Endothelial cell of umbilical vein (primary cell): ENCODE data around the gene ECPAS. TPM values are rescaled to one million over a fixed set of nuclear protein-coding genes. Genes with fewer than 3 reads are reported as not detected.

Experiments
- BruUV-seq: library from RNA; stranded (reverse); fragments of 400-500 nt; replicated peaks from 2 replicates; lab custom pipeline; 2021; lab: Mats Ljungman, UMichigan
- CTCF ChIA-PET: fragments of 300-600, 350-600 bp; sonication (Branson Sonifier 250); formaldehyde crosslinking; loops from one replicate; lab custom pipeline; 2021; ENCODE audit warnings: antibody characterized with exemption, inconsistent platforms; lab: Charles Lee
- POLR2A ChIA-PET: fragments of 300-600, 350-600 bp; sonication (Branson Sonifier 250); formaldehyde crosslinking; loops from one replicate; lab custom pipeline; 2021; ENCODE audit warnings: antibody characterized with exemption, inconsistent platforms; lab: Charles Lee
- DNase-seq: peaks from one replicate; pipeline ENCODE4 v3.0.0-alpha.2; 2011; ENCODE audit warnings: low read depth, low spot score
- FAIRE-seq: peaks from 2 replicates; lab custom pipeline; 2011; peaks lifted over from hg19 to GRCh38; lab: Jason Lieb, UNC
- H2AFZ ChIP-seq: 2 replicates; pipeline ENCODE4 v1.6.0; 2012; ENCODE audit warnings: low read depth, low read length, control low read depth, inconsistent platforms
- H3K27ac ChIP-seq: 2 replicates; pipeline ENCODE4 v1.5.1; 2011; ENCODE audit warnings: low read depth, mild to moderate bottlenecking, control low read depth, low read length, moderate library complexity; ENCODE audit not compliant: insufficient read depth
- H3K27me3 ChIP-seq, 2 experiments: 2 replicates each; pipeline versions ENCODE4 v1.6.0 to v1.6.1; 2011; ENCODE audit warnings: low read length in 2 of 2, mixed read lengths in 1 of 2; ENCODE audit not compliant: control insufficient read depth in 2 of 2, insufficient read depth in 2 of 2
- H3K36me3 ChIP-seq, 2 experiments: 2 replicates in 1 of 2; 3 replicates in 1 of 2; pipeline ENCODE4 v1.5.1; 2011; ENCODE audit warnings: low read length in 2 of 2, mild to moderate bottlenecking in 1 of 2, moderate library complexity in 1 of 2; ENCODE audit not compliant: control insufficient read depth in 2 of 2, insufficient read depth in 2 of 2; ENCODE audit errors: extremely low read depth in 1 of 2
- H3K4me1 ChIP-seq: 3 replicates; pipeline ENCODE4 v1.5.1; 2011; ENCODE audit warnings: mild to moderate bottlenecking, low read length; ENCODE audit not compliant: control insufficient read depth, insufficient read depth; ENCODE audit errors: extremely low read depth
- H3K4me2 ChIP-seq: 2 replicates; pipeline ENCODE4 v1.6.1; 2011; ENCODE audit warnings: low read length, control low read depth, mixed read lengths; ENCODE audit not compliant: insufficient read depth
- H3K4me3 ChIP-seq, 3 experiments: fragments of 200-600 bp in 1 of 3; sonication (generic), shearing (Covaris generic) in 1 of 3; replicated peaks in 1 of 3; 2 replicates each; pipeline ENCODE4 v1.5.1; 2011 to 2016; ENCODE audit warnings: control low read depth in 3 of 3, low read length in 3 of 3, mild to moderate bottlenecking in 2 of 3, inconsistent platforms in 1 of 3, low read depth in 1 of 3, moderate library complexity in 1 of 3; ENCODE audit not compliant: insufficient read depth in 1 of 3
- H3K79me2 ChIP-seq: 2 replicates; pipeline ENCODE4 v1.6.0; 2012; ENCODE audit warnings: low read length, inconsistent platforms; ENCODE audit not compliant: control insufficient read depth, insufficient read depth
- H3K9ac ChIP-seq: replicated peaks from 2 replicates; pipeline ENCODE3; 2011; ENCODE audit warnings: low read length, control low read depth; ENCODE audit not compliant: insufficient read depth; ENCODE audit errors: extremely low read depth
- H3K9me1 ChIP-seq: replicated peaks from 3 replicates; pipeline ENCODE4 v1.6.0; 2011; ENCODE audit warnings: mild to moderate bottlenecking, low read length; ENCODE audit not compliant: control insufficient read depth, insufficient read depth; ENCODE audit errors: extremely low read depth
- H3K9me3 ChIP-seq: replicated peaks from 2 replicates; pipeline ENCODE4 v1.5.1; 2012; ENCODE audit warnings: low read length, inconsistent platforms; ENCODE audit not compliant: control insufficient read depth, insufficient read depth
- H4K20me1 ChIP-seq: replicated peaks from 2 replicates; pipeline ENCODE3; 2011; ENCODE audit warnings: mild to moderate bottlenecking, low read length; ENCODE audit not compliant: control insufficient read depth, insufficient read depth; ENCODE audit errors: extremely low read depth
- EZH2 ChIP-seq: IDR thresholded peaks from 2 replicates; pipeline ENCODE4 v1.6.1; 2012; ENCODE audit warnings: borderline replicate concordance, low read depth, mild to moderate bottlenecking, moderate library complexity, low read length, inconsistent platforms; ENCODE audit not compliant: severe bottlenecking
- FOS ChIP-seq: IDR thresholded peaks from 2 replicates; pipeline ENCODE4 v1.6.1; 2011; ENCODE audit warnings: mild to moderate bottlenecking, low read length, moderate library complexity, borderline replicate concordance; ENCODE audit not compliant: insufficient read depth
- GATA2 ChIP-seq: IDR thresholded peaks from 2 replicates; pipeline ENCODE4 v1.7.0; 2011; ENCODE audit warnings: low read depth, mild to moderate bottlenecking, moderate library complexity, mixed read lengths, low read length; ENCODE audit not compliant: insufficient read length, insufficient read depth
- JUN ChIP-seq: IDR thresholded peaks from 2 replicates; pipeline ENCODE4 v1.6.1; 2011; ENCODE audit warnings: borderline replicate concordance, low read depth; ENCODE audit not compliant: insufficient read length, insufficient read depth
- MYC ChIP-seq: IDR thresholded peaks from one replicate; pipeline ENCODE4 v1.6.1; 2011; ENCODE audit warnings: mild to moderate bottlenecking, low read depth, low read length
- POLR2A ChIP-seq: IDR thresholded peaks from 2 replicates; pipeline ENCODE4 v1.6.1; 2012; ENCODE audit warnings: low read depth, mild to moderate bottlenecking, control low read depth, low read length
- POLR2AphosphoS5 ChIP-seq: IDR thresholded peaks from 2 replicates; pipeline ENCODE4 v1.6.1; 2012; ENCODE audit warnings: low read depth, mild to moderate bottlenecking, control low read depth, low read length, moderate library complexity; ENCODE audit not compliant: insufficient read depth
- dilution Hi-C: fragments of 300-500 bp; cut with MboI; formaldehyde crosslinking; loops from one replicate; pipeline ENCODE4 v1.15.0; 2019; ENCODE audit warnings: low sequenced_read_pairs; ENCODE audit not compliant: extremely low pct_ligation_motif_present
- intact Hi-C: fragments of 100-400 bp; cut with micrococcal nuclease; formaldehyde crosslinking; loops from one replicate; pipeline ENCODE4 v1.10.0; 2022
- polyA plus RNA-seq, 4 experiments: library from polyadenylated mRNA; depleted of rRNA in 3 of 4; stranded (reverse) in 3 of 4; unstranded in 1 of 4; fragments of >200 nt; gene quantifications; 2 replicates each; pipeline versions ENCODE4 v1.2.1 to v1.2.3, GENCODE V29; 2011 to 2012; ENCODE audit warnings: missing spikeins in 1 of 4
- total RNA-seq: library from RNA; stranded (reverse); gene quantifications from 2 replicates; pipeline ENCODE4 v1.2.3, GENCODE V29; 2021
- TF ChIP-seq, protein P1 (sequence below): IDR thresholded peaks from 2 replicates; pipeline ENCODE4 v1.6.1; 2011; ENCODE audit not compliant: insufficient read depth, insufficient read length
- TF ChIP-seq, protein P2 (sequence below), 2 donors: IDR thresholded peaks; 1 replicate in 1 of 2; 2 replicates in 1 of 2; pipeline ENCODE4 v1.5.1; 2011; ENCODE audit warnings: low read length in 2 of 2, mild to moderate bottlenecking in 2 of 2, moderate library complexity in 2 of 2, control low read depth in 1 of 2, inconsistent platforms in 1 of 2, low read depth in 1 of 2; ENCODE audit not compliant: insufficient read depth in 1 of 2; ENCODE audit errors: extremely low read depth in 1 of 2

ECPAS gene
- total and polyA plus RNA-seq, 2 donors (not counting 3 experiments of a cell fraction or from before 2014, with no cell fraction given), result 17.9 to 89.3 TPM

DNA sequence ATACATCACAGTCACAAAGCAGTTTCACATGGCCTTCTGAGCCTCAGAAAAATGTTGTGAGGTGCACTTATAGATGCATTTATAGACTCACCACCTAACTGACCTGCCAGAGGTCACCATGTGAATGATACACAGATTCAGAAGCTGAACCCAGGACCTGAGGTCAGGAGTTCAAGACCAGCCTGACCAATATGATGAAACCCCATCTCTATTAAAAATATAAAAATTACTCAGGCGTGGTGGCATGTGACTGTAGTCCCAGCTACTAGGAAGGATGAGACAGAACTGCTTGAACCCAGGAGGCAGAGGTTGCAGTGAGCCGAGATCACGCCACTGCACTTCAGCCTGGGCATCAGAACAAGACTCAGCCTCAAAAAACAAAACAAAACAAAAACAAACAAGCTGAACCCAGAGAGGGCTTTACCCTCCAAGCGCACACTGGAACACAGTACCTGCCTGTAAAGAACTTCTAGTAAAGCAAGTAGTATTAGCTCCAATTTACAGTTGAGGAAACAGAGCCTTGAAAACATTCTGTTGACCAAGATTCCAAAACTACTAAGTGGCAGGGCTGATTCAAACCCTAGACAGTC, 16.3 kb downstream of the ECPAS start:
- H3K4me2 ChIP-seq, result no peak overlapping the region
- no TSS peak for BruUV-seq
- no peak overlapping the region for H3K27ac ChIP-seq
- no peak overlapping the region for H2AFZ ChIP-seq
- ChIA-PET CTCF (interaction anchor here (0.6 kb wide), 1 partner anchor 1019 kb away, joined by 3 read pairs; the partner anchor contains the start of gene KIAA1958), POLR2A (no interaction called here)
- no peaks in the 10 kb centered on the region for H3K9me3 ChIP-seq
- no peaks in the 10 kb centered on the region for H3K36me3 ChIP-seq
- no peaks in the 10 kb centered on the region for H3K4me1 ChIP-seq
- dilution Hi-C loops (no loop called here), intact Hi-C loops (no loop called here)
- no peak overlapping the region for H3K9ac ChIP-seq
- no peaks in the 10 kb centered on the region for H3K9me1 ChIP-seq
- TF ChIP-seq POLR2AphosphoS5 (no peak), EZH2 (no peak), MYC (no peak), GATA2 (no peak), JUN (no peak), POLR2A (no peak), FOS (no peak)
- TF ChIP-seq, protein P1, sequence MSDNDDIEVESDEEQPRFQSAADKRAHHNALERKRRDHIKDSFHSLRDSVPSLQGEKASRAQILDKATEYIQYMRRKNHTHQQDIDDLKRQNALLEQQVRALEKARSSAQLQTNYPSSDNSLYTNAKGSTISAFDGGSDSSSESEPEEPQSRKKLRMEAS, result no peak
- TF ChIP-seq, protein P2, sequence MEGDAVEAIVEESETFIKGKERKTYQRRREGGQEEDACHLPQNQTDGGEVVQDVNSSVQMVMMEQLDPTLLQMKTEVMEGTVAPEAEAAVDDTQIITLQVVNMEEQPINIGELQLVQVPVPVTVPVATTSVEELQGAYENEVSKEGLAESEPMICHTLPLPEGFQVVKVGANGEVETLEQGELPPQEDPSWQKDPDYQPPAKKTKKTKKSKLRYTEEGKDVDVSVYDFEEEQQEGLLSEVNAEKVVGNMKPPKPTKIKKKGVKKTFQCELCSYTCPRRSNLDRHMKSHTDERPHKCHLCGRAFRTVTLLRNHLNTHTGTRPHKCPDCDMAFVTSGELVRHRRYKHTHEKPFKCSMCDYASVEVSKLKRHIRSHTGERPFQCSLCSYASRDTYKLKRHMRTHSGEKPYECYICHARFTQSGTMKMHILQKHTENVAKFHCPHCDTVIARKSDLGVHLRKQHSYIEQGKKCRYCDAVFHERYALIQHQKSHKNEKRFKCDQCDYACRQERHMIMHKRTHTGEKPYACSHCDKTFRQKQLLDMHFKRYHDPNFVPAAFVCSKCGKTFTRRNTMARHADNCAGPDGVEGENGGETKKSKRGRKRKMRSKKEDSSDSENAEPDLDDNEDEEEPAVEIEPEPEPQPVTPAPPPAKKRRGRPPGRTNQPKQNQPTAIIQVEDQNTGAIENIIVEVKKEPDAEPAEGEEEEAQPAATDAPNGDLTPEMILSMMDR (IDR thresholded peaks at IDR 0.05; ENCODE audit: extremely low read depth in 1 of 2, insufficient read depth in 1 of 2, low read depth in 1 of 2, low read length in 2 of 2), result no peak
- H4K20me1 ChIP-seq, result peaks cover 9% of the 10 kb centered on the region
- DNase-seq (no peak), FAIRE-seq (no peak)
- H3K79me2 ChIP-seq, result peaks cover 96% of the 10 kb centered on the region
- no peak overlapping the region for H3K4me3 ChIP-seq
- H3K27me3 ChIP-seq, result no peaks in the 10 kb centered on the region
